Peyer's patch (tissue), 4 donors: ENCODE results near the gene HTR7. TPM values are rescaled to one million over a fixed set of nuclear protein-coding genes. Genes with fewer than 3 reads are reported as not detected.
"Not testable (repeated sequence)": the region's sequence is repeated elsewhere in the genome, so short reads cannot be mapped to it uniquely, and the experiment has no call there.

Source experiments
- DNase-seq, 3 donors: peaks; one replicate each; pipeline ENCODE4 v3.0.0-alpha.2; 2017 to 2019
- H3K27ac ChIP-seq, 4 donors: fragments of 200-600 bp; sonication (generic); one replicate each; pipeline ENCODE4 v1.5.1; 2016 to 2019
- H3K27me3 ChIP-seq, 2 donors: fragments of 200-600 bp; sonication (generic); one replicate each; pipeline ENCODE4 v1.5.1; 2019
- H3K36me3 ChIP-seq, 3 donors: fragments of 200-600 bp; sonication (generic); one replicate each; pipeline ENCODE4 v1.5.1; 2016 to 2019
- H3K4me1 ChIP-seq, 4 donors: fragments of 200-600 bp; sonication (generic); one replicate each; pipeline ENCODE4 v1.5.1; 2016 to 2019
- H3K4me3 ChIP-seq, 4 donors: fragments of 200-600 bp; sonication (generic); 1 replicate in 3 of 4; 2 replicates in 1 of 4; pipeline ENCODE4 v1.5.1; 2016 to 2019; ENCODE audit warnings: mild to moderate bottlenecking in 1 of 4
- H3K9me3 ChIP-seq, 4 donors: fragments of 200-600 bp; sonication (generic); one replicate each; pipeline ENCODE4 v1.5.1; 2016 to 2019; ENCODE audit warnings: mild to moderate bottlenecking in 1 of 4
- CTCF ChIP-seq, 6 experiments: fragments of 450-650 bp in 4 of 6; fragments of 200-600 bp in 2 of 6; sonication (generic) in 1 of 6; IDR thresholded peaks; one replicate each; pipeline ENCODE4 v1.5.1; 2017 to 2019; ENCODE audit warnings: antibody characterized with exemption in 6 of 6, mild to moderate bottlenecking in 3 of 6, moderate library complexity in 1 of 6
- POLR2A ChIP-seq, 2 donors: fragments of 450-650 bp; IDR thresholded peaks; one replicate each; pipeline ENCODE4 v1.5.1; 2017; ENCODE audit warnings: antibody characterized with exemption in 2 of 2, mild to moderate bottlenecking in 2 of 2, moderate library complexity in 2 of 2
- total RNA-seq, 4 donors: library from RNA; depleted of rRNA; stranded (reverse); fragments of >200 nt; gene quantifications; one replicate each; pipeline ENCODE4 v1.1.0, GENCODE V29; 2016

Gene HTR7
- total RNA-seq, 4 donors from 2014 or later: 0.35 to 9.1 (median 0.85) TPM

- not testable (repeated sequence) for DNase-seq, H3K27me3 ChIP-seq, H3K9me3 ChIP-seq, H3K27ac ChIP-seq, H3K4me1 ChIP-seq, H3K4me3 ChIP-seq
- TF ChIP-seq CTCF (IDR thresholded peaks at IDR 0.05): peak in 4 of 6 experiments; percentile 54 to 64 (median 56)
- peaks cover 0 to 68% (median 0%) of the 10 kb centered on the region in 3 donors for H3K36me3 ChIP-seq
Observed at GRCh38 chr10:90880059-90880719, 22.4 kb upstream of the HTR7 start.

GRCh38 chr10:90879062-90879461, 21.2 kb upstream of the HTR7 start:
- DNase-seq: no peak
- Histone ChIP-seq H3K4me3 (no peak overlapping the region), H3K36me3 (peaks cover 0 to 68% (median 0%) of the 10 kb centered on the region in 3 donors), H3K4me1 (no peaks in the 10 kb centered on the region), H3K27ac (no peak overlapping the region), H3K27me3 (no peaks in the 10 kb centered on the region), H3K9me3 (no peaks in the 10 kb centered on the region)
- no peak for TF ChIP-seq POLR2A (IDR thresholded peaks at IDR 0.05)
- no peak for TF ChIP-seq CTCF (IDR thresholded peaks at IDR 0.05)

- Histone ChIP-seq H3K4me1 (peaks cover 0 to 12% (median 4%) of the 10 kb centered on the region in 4 donors), H3K27me3 (no peaks in the 10 kb centered on the region), H3K9me3 (no peaks in the 10 kb centered on the region), H3K27ac (peak overlapping the region in 1 of 4 donors; percentile 79), H3K4me3 (peak overlapping the region; percentile 74 to 91 (median 85)), H3K36me3 (peaks cover 0 to 20% (median 0%) of the 10 kb centered on the region in 3 donors)
- no peak for TF ChIP-seq POLR2A (IDR thresholded peaks at IDR 0.05)
- no peak for DNase-seq
Observed at GRCh38 chr10:90872648-90873020, 14.8 kb upstream of the HTR7 start.

- no peaks in the 10 kb centered on the region for H3K27me3 ChIP-seq
- DNase-seq: peak; percentile 85 to 94 (median 88)
- H3K36me3 ChIP-seq: peaks cover 0 to 15% (median 0%) of the 10 kb centered on the region in 3 donors
- peak within 1 kb of the TSS; percentile 43 to 79 (median 52) for H3K27ac ChIP-seq
- no peaks in the 10 kb centered on the region for H3K9me3 ChIP-seq
- peak in 1 of 2 donors; percentile 19 for TF ChIP-seq POLR2A (IDR thresholded peaks at IDR 0.05)
- TF ChIP-seq CTCF (IDR thresholded peaks at IDR 0.05): peak in 2 of 6 experiments; percentile 22 to 24
- peaks cover 0 to 12% (median 4%) of the 10 kb centered on the region in 4 donors for H3K4me1 ChIP-seq
- H3K4me3 ChIP-seq: peak within 1 kb of the TSS; percentile 74 to 91 (median 85)
Observed at GRCh38 chr10:90871766-90872647, 14.2 kb upstream of the HTR7 start, which contains the start of gene RPP30. Gene RPP30, plus strand, starts transcription at chr10:90871974. Its CDS starts 13 bp downstream, at chr10:90871987.

- Histone ChIP-seq H3K27ac (peak overlapping the region; percentile 43 to 79 (median 52)), H3K9me3 (no peaks in the 10 kb centered on the region), H3K27me3 (no peaks in the 10 kb centered on the region), H3K36me3 (peaks cover 0 to 8% (median 0%) of the 10 kb centered on the region in 3 donors), H3K4me1 (peaks cover 0 to 12% (median 4%) of the 10 kb centered on the region in 4 donors), H3K4me3 (peak overlapping the region; percentile 74 to 91 (median 85))
- TF ChIP-seq CTCF (IDR thresholded peaks at IDR 0.05) (peak; percentile 5 to 47 (median 28)), POLR2A (IDR thresholded peaks at IDR 0.05) (no peak)
- peak in 2 of 3 donors; percentile 45 to 61 for DNase-seq
Observed at GRCh38 chr10:90871279-90871765, 13.5 kb upstream of the HTR7 start.
